Mucosa of rectum (tissue), 2 donors: Measurements from ENCODE around the gene PCDHGA8.
"Not testable (repeated sequence)": the region's sequence is repeated elsewhere in the genome, so short reads cannot be mapped to it uniquely, and the experiment has no call there.

Experiments used
- H3K27ac ChIP-seq, 2 donors: one replicate each; pipeline ENCODE4 v1.7.0; 2013; ENCODE audit warnings: inconsistent platforms in 2 of 2, low read depth in 2 of 2, low read length in 2 of 2
- H3K27me3 ChIP-seq, 2 donors: one replicate each; pipeline ENCODE4 v1.7.0; 2013; ENCODE audit warnings: low read length in 2 of 2; ENCODE audit not compliant: control insufficient read depth in 2 of 2, insufficient read depth in 2 of 2
- H3K36me3 ChIP-seq, 2 donors: one replicate each; pipeline ENCODE4 v1.7.0; 2013; ENCODE audit warnings: low read length in 2 of 2; ENCODE audit not compliant: control insufficient read depth in 2 of 2, insufficient read depth in 2 of 2
- H3K4me1 ChIP-seq, 2 donors: one replicate each; pipeline ENCODE4 v1.7.0; 2013; ENCODE audit warnings: low read length in 2 of 2, mild to moderate bottlenecking in 1 of 2; ENCODE audit not compliant: control insufficient read depth in 2 of 2, insufficient read depth in 2 of 2
- H3K4me3 ChIP-seq, 2 donors: one replicate each; pipeline ENCODE4 v1.7.0; 2013; ENCODE audit warnings: low read length in 2 of 2
- H3K9ac ChIP-seq, 2 donors: one replicate each; pipeline ENCODE4 v1.7.0; 2013; ENCODE audit warnings: low read length in 2 of 2, low read depth in 1 of 2, mild to moderate bottlenecking in 1 of 2
- H3K9me3 ChIP-seq, 2 donors: one replicate each; pipeline ENCODE4 v1.7.0; 2013; ENCODE audit warnings: low read length in 2 of 2; ENCODE audit not compliant: control insufficient read depth in 2 of 2
- donor health status: healthy.
- donor health status: Normal muscosa, but diverticular disease.

PCDHGA8 gene

DNA sequence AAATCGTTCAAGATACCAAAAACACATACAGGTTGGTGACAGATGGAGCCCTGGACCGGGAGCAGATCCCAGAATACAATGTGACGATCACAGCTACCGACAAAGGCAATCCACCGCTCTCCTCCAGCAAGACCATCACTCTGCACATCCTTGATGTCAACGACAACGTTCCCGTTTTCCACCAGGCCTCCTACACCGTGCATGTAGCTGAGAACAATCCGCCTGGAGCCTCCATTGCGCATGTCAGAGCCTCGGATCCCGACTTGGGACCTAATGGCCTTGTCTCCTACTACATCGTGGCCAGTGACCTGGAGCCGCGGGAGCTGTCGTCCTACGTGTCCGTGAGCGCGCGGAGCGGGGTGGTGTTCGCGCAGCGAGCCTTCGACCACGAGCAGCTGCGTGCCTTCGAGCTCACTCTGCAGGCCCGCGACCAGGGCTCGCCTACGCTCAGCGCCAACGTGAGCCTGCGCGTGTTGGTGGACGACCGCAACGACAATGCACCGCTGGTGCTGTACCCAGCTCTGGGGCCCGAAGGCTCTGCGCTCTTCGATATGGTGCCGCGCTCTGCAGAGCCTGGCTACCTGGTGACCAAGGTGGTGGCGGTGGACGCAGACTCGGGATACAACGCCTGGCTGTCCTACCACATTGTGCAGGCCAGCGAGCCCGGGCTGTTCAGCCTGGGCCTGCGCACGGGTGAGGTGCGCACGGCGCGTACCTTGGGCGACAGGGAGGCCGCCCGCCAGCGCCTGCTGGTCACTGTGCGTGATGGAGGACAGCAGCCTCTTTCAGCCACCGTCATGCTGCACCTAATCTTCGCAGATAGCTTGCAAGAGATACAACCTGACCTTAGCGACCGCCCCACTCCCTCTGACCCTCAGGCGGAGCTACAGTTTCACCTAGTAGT, 20.6 kb upstream of the PCDHGA8 start:
- Histone ChIP-seq H3K4me1 (no peaks in the 10 kb centered on the region), H3K27me3 (no peaks in the 10 kb centered on the region), H3K27ac (no peak overlapping the region), H3K9ac (no peak overlapping the region), H3K4me3 (peak overlapping the region; percentile 11 to 14), H3K9me3 (peaks cover 34 to 37% of the 10 kb centered on the region in 2 donors), H3K36me3 (no peaks in the 10 kb centered on the region)

GRCh38 chr5:141373673-141374317, 18.6 kb upstream of the PCDHGA8 start, which contains the start of gene PCDHGA6:
PCDHGA6 (plus strand) TSS chr5:141373891; CDS start chr5:141374084, 193 bp downstream.
- peak within 1 kb of the TSS in 1 of 2 donors; percentile 15 for H3K4me3 ChIP-seq
- no peaks in the 10 kb centered on the region for H3K4me1 ChIP-seq
- peaks cover 34 to 37% of the 10 kb centered on the region in 2 donors for H3K9me3 ChIP-seq
- no peak within 1 kb of the TSS for H3K27ac ChIP-seq
- H3K27me3 ChIP-seq, result no peaks in the 10 kb centered on the region
- H3K9ac ChIP-seq, result no peak within 1 kb of the TSS
- H3K36me3 ChIP-seq, result no peaks in the 10 kb centered on the region

- no peaks in the 10 kb centered on the region for H3K36me3 ChIP-seq
- peak overlapping the region in 1 of 2 donors; percentile 15 for H3K4me3 ChIP-seq
- no peaks in the 10 kb centered on the region for H3K27me3 ChIP-seq
- H3K4me1 ChIP-seq, result no peaks in the 10 kb centered on the region
- H3K9ac ChIP-seq, result no peak overlapping the region
- peaks cover 34 to 37% of the 10 kb centered on the region in 2 donors for H3K9me3 ChIP-seq
- H3K27ac ChIP-seq, result no peak overlapping the region
These were observed 17.8 kb upstream of the PCDHGA8 start for GRCh38 chr5:141374627-141375026.

- H3K4me3 ChIP-seq, H3K27me3 ChIP-seq, H3K4me1 ChIP-seq, H3K27ac ChIP-seq, H3K9ac ChIP-seq, H3K36me3 ChIP-seq: not testable (repeated sequence)
- peaks cover 28 to 37% of the 10 kb centered on the region in 2 donors for H3K9me3 ChIP-seq
These were observed 16.8 kb upstream of the PCDHGA8 start for GRCh38 chr5:141375444-141376155.

DNA sequence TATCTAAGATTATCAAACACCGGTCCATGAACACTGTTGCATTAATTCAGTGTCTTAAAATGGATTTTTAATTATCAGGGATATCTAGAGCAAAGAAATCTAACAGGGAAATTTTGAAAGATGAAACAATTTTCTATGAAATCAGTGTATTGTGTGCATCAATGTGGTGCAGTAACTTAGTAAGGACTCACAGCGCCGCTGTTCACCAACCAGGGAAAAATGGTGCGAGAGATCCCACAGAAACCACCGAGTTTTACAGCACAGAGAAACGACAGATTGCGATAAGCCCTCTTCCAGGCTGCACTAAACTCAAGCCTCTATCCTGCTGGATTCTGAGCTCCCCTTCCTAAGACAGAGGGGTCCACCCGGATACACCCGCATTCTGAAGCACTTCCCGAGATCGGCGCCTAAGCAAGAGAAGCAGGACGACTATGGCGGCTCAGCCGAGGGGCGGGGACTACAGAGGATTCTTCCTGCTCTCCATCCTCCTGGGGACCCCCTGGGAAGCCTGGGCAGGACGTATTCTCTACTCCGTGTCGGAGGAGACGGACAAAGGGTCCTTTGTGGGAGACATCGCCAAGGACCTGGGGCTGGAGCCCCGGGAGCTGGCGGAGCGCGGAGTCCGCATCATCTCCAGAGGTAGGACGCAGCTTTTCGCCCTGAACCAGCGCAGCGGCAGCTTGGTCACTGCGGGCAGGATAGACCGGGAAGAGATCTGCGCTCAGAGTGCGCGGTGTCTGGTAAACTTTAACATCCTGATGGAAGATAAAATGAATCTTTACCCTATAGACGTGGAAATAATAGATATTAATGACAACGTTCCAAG, 9.8 kb upstream of the PCDHGA8 start, which contains the start of gene PCDHGA7:
Gene PCDHGA7 (plus strand): TSS at position 274 of the 826 bp plus-strand sequence. CDS start 158 bp downstream, at position 432.
- Histone ChIP-seq H3K9me3 (peaks cover 0 to 23% of the 10 kb centered on the region in 2 donors), H3K4me1 (no peaks in the 10 kb centered on the region), H3K27me3 (no peaks in the 10 kb centered on the region), H3K4me3 (peak within 1 kb of the TSS; percentile 5 to 29), H3K36me3 (no peaks in the 10 kb centered on the region), H3K9ac (no peak within 1 kb of the TSS), H3K27ac (no peak within 1 kb of the TSS)

DNA sequence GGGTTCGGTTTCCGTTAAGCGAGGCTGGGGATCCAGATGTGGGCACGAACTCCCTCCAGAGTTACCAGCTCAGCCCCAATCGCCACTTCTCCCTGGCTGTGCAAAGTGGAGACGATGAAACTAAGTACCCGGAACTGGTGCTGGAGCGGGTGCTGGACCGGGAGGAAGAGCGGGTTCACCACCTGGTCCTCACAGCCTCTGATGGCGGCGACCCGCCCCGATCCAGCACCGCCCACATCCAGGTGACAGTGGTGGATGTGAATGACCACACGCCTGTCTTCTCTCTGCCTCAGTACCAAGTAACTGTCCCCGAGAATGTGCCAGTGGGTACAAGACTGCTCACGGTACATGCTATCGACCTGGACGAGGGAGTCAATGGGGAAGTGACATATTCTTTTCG, 9.1 kb upstream of the PCDHGA8 start:
- H3K4me1 ChIP-seq, result no peaks in the 10 kb centered on the region
- H3K27me3 ChIP-seq, result no peaks in the 10 kb centered on the region
- no peak overlapping the region for H3K9ac ChIP-seq
- H3K36me3 ChIP-seq, result no peaks in the 10 kb centered on the region
- no peak overlapping the region for H3K4me3 ChIP-seq
- H3K9me3 ChIP-seq, result peaks cover 2 to 25% of the 10 kb centered on the region in 2 donors
- no peak overlapping the region for H3K27ac ChIP-seq

DNA sequence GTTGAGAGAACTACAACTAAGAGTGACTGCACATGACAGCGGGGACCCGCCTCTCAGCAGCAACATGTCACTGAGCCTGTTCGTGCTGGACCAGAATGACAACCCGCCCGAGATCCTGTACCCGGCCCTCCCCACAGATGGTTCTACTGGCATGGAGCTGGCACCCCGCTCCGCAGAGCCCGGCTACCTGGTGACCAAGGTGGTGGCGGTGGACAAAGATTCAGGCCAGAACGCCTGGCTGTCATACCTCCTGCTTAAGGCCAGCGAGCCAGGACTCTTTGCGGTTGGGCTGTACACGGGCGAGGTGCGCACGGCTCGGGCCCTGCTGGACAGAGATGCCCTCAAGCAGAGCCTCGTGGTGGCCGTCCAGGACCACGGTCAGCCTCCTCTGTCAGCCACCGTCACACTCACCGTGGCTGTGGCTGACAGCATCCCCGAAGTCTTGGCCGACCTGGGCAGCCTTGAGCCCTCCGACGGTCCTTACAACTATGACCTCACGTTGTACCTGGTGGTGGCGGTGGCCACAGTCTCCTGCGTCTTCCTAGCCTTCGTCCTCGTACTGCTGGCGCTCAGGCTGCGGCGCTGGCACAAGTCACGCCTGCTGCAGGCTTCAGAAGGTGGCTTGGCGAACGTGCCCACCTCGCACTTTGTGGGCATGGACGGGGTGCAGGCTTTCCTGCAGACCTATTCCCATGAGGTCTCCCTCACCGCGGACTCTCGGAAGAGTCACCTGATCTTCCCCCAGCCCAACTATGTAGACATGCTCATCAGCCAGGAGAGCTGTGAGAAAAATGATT, 7.8 kb upstream of the PCDHGA8 start:
- no peak overlapping the region for H3K4me3 ChIP-seq
- no peaks in the 10 kb centered on the region for H3K4me1 ChIP-seq
- H3K9ac ChIP-seq, result no peak overlapping the region
- peaks cover 8 to 39% of the 10 kb centered on the region in 2 donors for H3K9me3 ChIP-seq
- H3K36me3 ChIP-seq, result no peaks in the 10 kb centered on the region
- H3K27me3 ChIP-seq, result no peaks in the 10 kb centered on the region
- H3K27ac ChIP-seq, result no peak overlapping the region

DNA sequence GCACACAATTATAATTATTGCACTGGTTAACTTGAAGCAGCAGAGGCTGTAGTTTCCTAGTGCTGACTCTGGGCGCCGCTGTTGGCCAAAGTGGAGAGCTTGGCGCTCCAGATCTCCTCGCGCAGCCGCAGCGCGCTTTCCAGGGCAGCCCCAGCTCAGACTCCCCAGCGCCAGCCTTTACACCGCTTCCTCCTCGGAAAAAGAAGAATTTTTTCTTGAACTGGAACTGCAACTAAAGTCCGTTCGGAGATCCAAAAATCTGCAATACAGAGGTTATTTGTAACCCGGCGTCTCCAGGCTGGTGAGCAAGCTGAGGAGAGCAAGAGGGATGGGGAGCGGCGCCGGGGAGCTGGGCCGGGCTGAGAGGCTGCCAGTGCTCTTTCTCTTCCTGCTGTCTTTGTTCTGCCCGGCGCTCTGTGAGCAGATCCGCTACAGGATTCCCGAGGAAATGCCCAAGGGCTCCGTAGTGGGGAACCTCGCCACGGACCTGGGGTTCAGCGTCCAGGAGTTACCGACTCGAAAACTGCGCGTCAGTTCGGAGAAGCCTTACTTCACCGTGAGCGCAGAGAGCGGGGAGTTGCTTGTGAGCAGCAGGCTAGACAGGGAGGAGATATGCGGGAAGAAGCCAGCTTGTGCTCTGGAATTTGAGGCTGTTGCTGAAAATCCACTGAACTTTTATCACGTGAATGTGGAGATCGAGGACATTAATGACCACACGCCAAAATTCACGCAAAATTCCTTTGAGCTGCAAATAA, 4.7 kb upstream of the PCDHGA8 start, which contains the start of gene PCDHGB4:
Gene PCDHGB4 (plus strand): TSS at position 142 of the 755 bp plus-strand sequence. CDS start 187 bp downstream, at position 329.
- not testable (repeated sequence) for H3K27me3 ChIP-seq, H3K4me1 ChIP-seq, H3K9ac ChIP-seq, H3K27ac ChIP-seq, H3K36me3 ChIP-seq
- Histone ChIP-seq H3K9me3 (peaks cover 10 to 46% of the 10 kb centered on the region in 2 donors), H3K4me3 (peak within 1 kb of the TSS in 1 of 2 donors; percentile 29)
